Islet precursor cell (in vitro differentiated cells): ENCODE measurements around the gene SPSB1.

Experiments
- DNase-seq: peaks from one replicate; pipeline ENCODE4 v3.0.0-alpha.2; 2018

Gene SPSB1

DNA sequence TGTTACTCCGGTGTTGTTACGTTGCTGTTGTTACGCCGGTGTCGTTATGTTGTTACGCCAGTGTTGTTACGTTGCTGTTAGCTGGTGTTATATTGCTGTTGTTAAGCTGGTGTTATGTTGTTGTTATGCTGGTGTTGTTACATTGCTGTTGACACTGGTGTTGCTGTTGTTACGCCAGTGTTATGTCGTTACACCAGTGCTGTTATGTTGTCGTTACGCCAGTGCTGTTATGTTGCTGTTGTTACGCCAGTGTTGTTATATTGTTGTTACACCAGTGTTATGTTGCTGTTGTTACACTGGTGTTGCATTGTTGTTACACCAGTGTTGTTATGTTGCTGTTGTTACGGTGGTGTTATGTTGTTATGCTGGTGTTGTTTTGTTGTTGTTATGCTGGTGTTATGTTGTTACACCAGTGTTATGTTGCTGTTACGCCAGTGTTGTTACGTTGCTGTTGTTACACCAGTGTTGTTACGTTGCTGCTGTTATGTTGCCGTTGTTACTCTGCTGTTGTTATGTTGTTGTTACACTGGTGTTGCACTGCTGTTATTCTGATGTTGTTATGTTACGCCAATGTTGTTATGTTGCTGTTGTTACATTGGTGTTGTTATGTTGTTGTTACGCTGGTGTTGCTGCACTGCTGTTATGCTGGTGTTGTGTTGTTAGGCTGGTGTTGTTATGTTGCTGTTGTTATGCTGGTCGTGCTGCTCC lies 32.5 kb upstream of the SPSB1 start:
- no peak for DNase-seq

DNA sequence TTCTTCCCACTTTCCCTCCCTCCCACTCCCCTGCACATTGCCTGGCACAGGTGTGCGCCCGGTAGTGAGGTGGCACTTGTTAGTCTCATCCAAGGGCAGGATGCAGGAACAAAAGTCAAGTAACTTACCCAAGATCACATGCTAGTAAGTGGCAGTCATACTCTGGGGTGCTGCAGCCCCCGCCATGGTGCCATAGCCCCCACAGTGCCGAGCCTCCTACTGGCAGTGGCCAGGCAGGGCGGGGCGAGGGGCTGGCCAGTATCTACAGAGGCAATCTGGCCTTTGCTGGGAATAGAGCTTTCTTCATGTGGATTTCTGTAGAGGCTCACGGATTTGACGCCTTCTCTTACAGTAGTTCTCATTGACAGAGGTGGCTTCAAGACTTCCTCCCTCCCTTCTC lies 31.2 kb upstream of the SPSB1 start:
- DNase-seq = no peak

DNA sequence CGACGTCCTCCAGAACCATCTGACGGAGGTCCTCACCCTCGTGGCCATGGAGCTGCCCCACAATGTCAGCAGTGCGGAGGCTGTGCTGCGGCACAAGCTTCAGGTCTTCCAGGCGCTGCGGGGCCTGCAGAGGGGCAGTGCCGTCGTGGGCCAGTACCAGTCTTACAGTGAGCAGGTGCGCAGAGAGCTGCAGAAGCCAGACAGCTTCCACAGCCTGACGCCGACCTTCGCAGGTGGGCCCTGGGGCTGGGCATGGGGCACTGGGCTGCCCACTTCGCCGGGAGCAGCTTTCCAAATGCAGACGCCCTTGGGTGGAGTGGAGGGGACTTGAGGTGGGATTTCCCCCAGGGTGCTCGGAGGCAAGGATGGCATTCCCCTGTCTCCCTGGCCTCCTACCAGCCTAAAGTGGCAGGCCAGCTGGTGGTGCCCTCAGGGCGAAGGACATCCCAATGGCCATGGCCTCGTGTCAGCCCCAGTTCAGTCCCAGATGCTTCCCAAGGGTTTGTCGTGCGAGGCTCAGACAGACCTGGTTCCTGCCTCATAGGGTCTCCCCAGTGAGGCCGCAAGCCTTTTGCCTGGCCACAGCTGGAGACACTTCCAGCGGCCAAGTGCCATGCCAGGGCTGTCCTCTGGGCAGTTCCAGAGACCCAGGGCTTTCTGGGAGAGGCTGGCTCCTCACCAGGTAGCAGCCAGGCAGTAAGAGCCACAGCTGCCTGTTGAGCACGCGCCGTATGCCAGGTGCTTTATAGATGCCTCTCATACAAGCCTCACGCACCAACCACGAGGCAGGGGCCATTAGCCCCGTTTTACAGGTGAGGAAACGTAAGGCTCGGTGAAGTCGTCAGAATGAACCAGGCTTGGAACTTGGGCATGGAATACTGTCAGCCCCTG lies 30.4 kb upstream of the SPSB1 start:
- no peak for DNase-seq

DNA sequence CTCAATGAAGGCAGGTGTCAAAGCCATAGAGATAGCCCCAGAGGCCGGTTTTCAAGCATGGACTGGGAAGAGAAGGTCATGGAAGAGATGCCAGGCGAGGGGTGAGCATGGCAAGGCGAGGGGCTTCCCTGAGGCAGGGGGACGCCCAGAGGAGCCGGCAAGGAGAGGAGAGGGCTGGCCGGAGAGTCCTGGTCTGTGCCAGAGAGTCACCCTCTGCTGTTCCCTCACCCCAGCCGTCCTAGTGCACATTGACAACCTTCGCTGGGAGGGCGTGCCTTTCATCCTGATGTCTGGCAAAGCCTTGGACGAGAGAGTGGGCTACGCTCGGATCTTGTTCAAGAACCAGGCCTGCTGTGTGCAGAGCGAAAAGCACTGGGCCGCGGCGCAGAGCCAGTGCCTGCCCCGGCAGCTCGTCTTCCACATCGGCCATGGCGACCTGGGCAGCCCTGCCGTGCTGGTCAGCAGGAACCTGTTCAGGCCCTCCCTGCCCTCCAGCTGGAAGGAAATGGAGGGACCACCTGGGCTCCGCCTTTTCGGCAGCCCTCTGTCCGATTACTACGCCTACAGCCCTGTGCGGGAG lies 29.3 kb upstream of the SPSB1 start:
- no peak for DNase-seq

DNA sequence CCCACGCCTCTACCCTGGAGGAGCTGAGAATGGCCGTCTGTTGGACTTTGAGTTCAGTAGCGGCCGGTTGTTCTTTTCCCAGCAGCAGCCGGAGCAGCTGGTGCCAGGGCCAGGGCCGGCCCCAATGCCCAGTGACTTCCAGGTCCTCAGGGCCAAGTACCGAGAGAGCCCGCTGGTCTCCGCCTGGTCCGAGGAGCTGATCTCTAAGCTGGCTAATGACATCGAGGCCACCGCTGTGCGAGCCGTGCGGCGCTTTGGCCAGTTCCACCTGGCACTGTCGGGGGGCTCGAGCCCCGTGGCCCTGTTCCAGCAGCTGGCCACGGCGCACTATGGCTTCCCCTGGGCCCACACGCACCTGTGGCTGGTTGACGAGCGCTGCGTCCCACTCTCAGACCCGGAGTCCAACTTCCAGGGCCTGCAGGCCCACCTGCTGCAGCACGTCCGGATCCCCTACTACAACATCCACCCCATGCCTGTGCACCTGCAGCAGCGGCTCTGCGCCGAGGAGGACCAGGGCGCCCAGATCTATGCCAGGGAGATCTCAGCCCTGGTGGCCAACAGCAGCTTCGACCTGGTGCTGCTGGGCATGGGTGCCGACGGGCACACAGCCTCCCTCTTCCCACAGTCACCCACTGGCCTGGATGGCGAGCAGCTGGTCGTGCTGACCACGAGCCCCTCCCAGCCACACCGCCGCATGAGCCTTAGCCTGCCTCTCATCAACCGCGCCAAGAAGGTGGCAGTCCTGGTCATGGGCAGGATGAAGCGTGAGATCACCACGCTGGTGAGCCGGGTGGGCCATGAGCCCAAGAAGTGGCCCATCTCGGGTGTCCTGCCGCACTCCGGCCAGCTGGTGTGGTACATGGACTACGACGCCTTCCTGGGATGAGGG lies 28.5 kb upstream of the SPSB1 start:
- no peak for DNase-seq

DNA sequence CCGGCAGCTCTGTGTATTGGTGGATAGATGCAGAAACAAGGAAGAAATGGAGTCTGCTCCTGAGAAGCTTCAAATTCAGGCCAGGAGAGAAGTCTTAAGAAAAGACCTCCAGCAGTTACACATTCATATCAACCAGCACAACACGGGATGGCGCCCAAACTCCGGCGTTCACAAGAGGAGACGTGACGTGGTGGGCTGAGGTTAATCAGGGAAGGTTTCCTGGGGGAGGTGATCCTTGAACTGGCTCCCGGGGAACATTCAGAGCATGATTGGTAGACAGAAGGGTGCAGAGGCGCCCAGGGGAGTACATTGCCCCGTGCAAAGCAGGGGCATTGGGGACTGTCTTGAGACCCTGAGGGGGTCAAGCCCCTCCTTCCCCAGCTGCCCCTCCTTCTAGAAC lies 27.7 kb upstream of the SPSB1 start:
- DNase-seq = no peak

DNA sequence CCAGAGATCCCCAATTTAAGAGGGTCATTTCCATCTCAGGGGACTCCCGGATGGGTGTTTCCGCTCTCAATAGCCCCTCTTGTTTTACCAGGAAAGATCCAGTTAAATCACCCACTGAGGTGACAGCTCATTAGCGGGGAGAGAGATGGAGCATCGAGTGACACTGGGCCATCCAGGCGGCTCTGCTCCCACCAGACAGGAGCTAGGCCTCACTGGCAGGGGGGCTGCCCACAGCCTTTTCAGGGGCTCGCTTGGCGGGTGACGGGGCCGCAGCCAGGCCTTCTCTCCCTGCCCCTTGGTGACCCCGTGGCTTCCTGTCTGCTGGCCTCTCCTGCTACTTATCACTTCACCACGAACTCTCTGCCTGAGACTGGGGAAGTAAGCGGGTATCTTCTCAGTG lies 26.7 kb upstream of the SPSB1 start:
- DNase-seq = no peak

DNA sequence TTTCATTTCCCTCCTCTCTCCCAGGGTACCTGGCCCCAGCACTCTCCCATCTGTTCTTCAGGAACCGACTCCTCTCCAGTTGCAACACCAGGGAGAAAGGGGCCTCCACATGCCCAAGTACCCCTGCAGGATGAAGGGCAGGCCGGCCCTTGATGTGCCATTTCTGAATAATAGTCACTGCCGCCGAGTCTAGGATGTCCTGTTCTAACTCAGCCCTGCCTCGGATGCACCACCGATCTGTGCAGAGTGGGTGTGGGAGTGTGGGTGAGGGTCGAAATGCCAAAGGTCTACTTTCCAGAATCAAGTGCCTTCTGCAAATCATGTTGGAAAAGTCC lies 25.4 kb upstream of the SPSB1 start:
- no peak for DNase-seq

DNA sequence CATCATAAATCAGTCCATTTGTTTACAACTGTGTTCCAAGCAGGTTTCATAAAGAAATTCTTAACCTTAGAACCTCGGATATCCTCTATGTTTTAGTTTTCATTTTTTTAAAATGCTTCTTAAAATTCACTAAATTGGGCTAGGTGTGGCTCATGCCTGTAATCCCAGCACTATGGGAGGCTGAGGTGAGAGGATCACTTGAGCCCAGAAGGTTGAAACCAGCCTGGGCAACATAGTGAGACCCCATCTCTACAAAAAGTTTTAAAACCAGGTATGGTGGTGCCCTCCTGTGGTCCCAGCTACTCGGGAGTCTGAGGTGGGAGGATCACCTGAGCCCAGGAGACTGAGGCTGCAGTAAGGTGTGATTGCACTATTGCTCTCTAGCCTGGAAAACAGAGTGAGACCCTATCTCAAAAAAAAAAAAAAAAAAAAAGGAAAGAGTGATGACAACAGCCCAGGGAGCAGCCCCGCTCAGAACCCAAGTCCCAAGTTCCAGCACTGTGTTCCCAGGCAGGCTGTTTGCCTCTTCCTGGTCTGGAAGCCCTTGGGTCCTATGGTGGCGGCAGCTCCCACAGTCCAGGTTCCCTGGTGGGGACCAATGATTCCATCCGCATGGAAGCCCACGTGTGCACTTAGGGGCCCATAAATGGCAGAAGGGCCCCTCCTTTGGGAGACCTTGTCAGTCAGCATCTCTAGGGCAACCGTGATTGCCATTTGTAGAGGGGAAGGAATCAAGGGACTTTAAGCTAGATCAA lies 24.7 kb upstream of the SPSB1 start:
- DNase-seq = no peak

DNA sequence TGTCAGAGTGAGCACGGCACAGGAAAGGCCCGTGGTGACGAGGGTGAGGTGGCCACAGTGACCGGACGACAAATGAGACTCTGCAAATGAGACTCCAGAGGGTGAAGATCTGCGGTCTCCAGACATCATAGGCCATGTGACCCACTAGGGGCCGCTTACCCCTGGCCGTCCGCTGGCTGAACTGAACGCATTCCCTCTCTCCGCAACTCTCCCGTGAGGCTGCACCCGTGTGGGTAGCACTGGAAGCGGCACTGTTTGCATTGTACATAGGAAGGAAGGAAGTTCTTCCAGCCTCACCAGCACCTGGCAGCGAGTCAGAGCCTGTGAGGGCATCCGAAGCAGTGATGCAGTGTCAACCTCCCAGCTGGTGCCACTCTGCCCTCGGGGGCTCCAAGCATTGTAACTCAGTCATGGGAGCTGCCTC lies 23.6 kb upstream of the SPSB1 start:
- no peak for DNase-seq

DNA sequence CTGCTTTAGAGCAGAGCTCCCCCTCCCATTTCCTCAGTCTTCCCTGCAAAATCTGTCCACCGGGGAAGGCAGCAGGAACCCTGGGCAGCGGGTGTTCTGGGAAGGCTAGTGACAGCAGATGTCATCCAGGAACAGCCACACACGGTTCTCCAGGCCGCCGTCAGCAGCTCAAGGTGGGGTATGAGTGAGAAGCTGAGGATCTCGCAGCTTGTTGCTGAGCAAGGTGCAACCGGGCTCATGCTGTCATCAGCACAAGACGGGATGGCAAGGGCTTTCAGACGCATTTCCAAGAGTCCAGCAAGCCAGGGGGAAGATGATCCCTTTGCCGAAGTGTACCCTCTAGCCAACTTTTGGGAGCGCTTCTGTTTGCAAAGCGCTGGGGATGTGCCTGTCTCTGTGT lies 23.0 kb upstream of the SPSB1 start:
- DNase-seq = no peak

DNA sequence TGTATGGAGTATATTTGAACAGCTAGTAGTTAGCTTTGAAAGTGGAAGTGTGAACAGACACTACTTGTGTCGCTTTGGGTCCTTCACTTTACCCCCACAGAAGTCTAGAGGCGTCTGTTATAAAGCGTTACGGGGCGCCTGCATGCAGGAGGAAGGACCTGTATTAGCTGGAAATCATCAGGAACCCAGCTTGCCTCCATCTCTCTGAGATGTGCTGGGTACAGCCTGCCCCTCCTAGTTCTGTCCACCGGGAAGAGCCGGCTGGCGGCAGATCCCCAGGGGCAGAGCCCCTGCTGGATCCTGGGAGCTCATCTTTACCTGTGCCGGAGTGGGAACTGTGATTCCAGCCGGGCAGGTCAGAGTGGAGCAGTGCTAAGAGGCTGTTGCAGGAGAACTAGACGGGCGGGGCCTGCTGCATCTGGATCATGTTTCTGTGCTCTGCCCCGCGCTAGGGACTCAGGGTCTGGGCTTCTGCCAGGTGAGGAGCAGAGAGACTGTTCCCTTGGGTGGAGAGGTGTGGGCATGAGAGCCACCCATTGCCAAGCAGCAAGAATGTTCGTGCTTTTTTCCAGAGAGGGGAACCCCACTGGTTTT lies 22.3 kb upstream of the SPSB1 start:
- peak; percentile 83 for DNase-seq

DNA sequence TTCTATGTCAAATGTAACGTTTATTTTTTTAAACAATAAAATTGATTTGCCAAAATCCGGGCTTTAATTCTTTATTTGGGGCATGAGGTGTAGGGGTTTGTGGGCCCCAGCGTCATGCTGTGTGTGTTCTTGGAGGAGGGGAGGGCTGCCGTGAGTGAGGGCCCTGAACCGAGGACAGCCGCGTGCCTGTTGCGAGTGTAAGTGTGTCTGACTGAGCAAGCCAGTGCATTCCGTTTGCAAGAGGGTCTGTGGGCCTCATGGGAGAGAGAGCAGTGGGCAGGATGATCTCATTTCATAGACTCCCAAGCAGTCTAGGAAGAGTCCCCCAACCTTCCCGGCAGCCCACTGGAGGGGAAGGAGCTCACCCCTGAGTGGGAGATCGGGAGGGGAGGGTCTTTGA lies 21.4 kb upstream of the SPSB1 start:
- no peak for DNase-seq

DNA sequence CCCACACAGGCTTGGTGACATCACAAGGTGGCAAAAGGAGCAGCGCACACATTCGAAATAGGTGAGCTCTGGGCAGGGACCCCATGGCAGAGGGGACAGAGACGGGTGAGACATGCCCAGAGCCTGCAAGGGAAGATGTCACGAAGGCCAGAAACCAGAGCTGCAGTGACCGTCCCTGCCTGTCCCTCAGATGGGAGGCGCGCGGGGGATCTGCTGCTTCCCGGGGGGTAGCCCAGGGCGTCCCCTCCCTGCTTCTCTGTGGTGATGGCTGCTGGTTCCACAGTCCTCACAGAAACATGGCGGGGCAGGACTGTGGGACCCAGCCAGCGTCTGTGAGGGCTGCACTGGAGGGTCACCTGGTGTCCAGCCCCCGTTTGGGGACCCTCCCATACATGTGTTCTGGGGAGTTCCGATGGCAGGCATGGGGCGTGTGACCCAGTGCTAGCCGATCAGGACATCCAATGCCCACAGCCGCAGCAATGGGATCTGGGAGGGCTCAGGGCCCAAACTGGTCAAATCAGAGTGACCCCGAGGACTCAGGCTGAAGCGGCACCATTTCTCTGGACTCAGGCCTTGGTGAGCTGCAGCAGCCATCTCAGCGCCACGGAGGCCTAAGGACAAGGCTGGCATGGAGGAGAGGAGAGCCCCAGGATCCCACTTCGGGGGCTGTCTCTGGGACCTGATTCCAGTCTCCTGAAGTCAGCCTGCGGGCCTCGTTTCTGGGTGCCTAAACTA lies 20.7 kb upstream of the SPSB1 start:
- DNase-seq = no peak

DNA sequence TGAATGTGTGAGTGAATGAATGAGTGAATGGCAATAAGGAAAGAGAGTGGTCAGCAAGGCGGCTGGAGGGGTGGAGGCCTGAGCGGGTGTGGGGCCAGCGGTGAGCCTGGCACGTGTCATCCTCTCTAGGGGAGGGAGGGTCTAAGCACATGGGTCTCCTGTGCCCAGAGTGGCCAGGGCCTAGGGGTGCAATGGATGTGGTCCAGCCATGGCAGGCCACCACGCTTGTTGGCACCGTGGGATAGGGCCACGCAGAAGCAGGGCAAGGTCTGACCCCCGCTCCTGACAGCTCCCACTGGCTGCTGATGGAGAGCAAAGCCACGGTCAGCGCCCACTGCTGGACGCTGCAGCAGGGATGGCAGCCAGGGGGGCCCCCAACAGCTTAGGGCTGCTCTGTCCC lies 19.5 kb upstream of the SPSB1 start:
- DNase-seq = no peak

DNA sequence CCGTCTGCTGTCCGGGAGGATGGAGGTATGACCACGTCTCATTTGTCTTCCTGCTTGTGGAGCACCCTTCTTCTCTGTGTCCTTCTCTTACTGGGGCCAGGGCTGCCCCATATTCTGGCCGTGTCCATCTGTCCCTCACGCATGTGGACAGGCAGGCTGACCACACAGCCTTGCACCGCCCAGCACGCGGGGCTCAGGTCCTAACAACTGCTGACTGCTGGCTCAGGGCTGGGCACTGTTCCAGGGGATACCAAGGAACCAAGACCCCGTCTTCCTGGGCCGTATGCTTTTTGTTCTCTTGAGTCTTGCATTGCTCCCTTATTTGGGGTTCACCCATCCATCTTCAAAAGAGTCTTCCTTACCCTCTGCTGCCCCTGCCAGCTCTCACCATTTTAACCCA lies 17.5 kb upstream of the SPSB1 start:
- no peak for DNase-seq

DNA sequence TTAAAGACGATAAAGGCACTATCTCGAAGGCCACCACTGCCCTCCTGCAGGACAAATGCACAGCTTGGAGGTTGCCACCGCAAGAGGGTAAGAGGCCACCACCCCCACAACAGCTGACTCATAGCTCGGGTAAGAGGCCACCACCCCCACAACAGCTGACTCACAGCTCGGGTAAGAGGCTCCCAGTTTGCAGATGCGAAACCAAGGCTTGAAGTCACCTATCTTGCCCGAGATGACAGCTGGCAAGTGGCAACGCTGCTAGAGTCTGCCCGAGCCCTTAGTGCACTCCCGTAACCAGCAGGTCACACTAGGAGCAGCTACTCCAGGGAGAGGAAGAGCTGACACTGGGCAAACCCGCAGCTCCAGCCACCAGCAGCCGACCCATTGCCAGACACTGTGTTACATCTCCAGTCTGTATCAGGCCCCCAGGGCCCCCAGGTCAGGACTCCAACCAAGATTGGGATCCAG lies 17.1 kb upstream of the SPSB1 start:
- DNase-seq = peak; percentile 81

DNA sequence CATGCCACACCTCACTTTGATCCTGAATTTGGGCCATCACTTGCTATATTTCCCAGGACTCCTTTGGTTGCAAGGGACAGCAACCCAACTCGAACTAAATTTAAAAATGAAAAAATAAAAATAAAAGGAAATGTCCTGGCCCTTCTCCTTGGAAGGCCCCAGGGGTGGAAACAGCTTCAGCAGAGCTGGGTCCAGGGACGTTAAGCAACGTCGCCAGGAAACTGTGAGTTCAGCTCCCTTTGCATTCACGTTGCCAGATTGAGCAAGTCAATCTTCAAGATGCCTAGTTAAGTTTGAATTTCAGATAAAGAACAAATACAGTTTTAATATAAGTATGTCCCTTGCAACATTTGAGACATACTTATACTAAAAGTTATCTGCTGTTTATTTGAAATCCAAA lies 14.6 kb upstream of the SPSB1 start:
- no peak for DNase-seq

DNA sequence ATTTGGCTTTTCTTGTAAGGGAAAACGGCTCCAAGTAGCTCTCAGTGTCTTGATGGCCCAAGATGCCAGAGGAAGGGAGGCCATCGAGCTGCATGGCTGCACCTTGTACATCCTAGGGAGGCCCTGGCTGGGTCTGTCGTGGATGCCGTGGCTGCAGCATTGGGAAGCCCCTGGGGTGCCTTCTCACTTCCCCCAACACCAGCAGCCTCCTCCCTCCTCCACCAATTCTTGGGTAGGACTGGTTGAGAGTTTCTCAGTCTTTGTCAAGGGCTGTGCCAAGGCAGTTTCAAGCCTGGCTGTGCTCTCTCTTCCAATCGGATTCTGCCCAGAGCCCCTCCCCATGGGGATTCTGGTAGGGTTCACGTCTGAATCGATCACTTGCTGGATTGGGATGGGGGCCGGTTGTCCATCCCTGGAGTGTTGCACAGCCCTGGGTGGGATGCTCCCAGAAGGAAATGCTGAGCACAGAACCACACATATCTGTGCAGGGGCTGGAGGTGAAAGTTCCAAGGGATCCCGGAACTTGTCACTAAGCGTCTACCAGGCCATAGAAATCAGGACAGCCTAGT lies 14.0 kb upstream of the SPSB1 start:
- no peak for DNase-seq

DNA sequence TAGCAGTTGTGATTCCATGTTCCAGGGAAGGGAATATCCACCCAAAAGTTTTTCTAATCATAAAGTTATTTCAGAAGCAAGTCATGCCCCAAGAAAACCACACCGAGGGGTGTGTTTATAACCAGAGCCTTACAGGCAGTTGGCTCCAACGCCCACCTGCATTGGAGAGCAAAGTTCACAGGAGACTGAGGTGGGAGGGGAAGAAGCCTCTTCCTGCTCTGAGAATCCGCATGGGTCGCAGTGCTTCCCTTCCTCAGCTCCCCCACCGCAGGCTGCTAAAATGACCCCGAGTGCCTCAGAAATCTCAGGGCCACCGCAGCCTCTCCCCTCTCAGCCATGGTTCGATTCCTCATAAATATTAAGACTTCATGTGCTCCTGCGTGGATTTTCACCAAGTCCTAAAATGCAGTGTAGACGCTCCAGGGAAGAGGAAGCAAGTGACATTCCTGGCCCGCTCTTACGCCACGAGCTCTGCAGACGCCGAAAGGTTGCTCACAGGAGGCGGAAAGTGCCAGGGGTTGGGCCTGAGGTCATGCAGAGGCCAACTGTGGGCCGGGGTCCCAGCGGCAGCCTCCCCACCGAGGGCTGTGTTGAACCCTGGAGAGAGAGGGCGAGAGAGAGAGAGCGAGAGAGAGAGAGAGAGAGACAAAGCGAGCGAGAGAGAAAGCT lies 13.4 kb upstream of the SPSB1 start:
- DNase-seq = no peak
